ENCODE data around the gene EDN2.

The EDN2 gene

GRCh38 chr1:41461790-41462679 is 22.4 kb downstream of the EDN2 start:
- no peak for DNase-seq

GRCh38 chr1:41456847-41457540 is 27.5 kb downstream of the EDN2 start:
- DNase-seq = no peak

GRCh38 chr1:41455479-41456332 is 28.8 kb downstream of the EDN2 start:
- DNase-seq = peak; percentile 47

- DNase-seq = no peak
Observed at GRCh38 chr1:41454406-41454805, 30.1 kb downstream of the EDN2 start.

GRCh38 chr1:41452704-41453290 is 31.7 kb downstream of the EDN2 start:
- DNase-seq = no peak

GRCh38 chr1:41450747-41451285 is 33.7 kb downstream of the EDN2 start:
- no peak for DNase-seq

- DNase-seq = no peak
Observed at GRCh38 chr1:41449326-41449921, 35.1 kb downstream of the EDN2 start.

GRCh38 chr1:41448821-41449220 is 35.7 kb downstream of the EDN2 start:
- no peak for DNase-seq

- peak; percentile 63 for DNase-seq
Observed at GRCh38 chr1:41447995-41448770, 36.3 kb downstream of the EDN2 start.

GRCh38 chr1:41446851-41447610 is 37.5 kb downstream of the EDN2 start:
- DNase-seq = no peak

- no peak for DNase-seq
Observed at GRCh38 chr1:41444785-41445184, 39.7 kb downstream of the EDN2 start.

- DNase-seq = no peak
Observed at GRCh38 chr1:41444246-41444645, 40.2 kb downstream of the EDN2 start.

GRCh38 chr1:41442697-41443251 is 41.7 kb downstream of the EDN2 start:
- DNase-seq = peak; percentile 39

GRCh38 chr1:41440321-41441085 is 44.0 kb downstream of the EDN2 start:
- no peak for DNase-seq

GRCh38 chr1:41439234-41439633 is 45.2 kb downstream of the EDN2 start:
- no peak for DNase-seq

- DNase-seq = no peak
Observed at GRCh38 chr1:41438711-41439110, 45.8 kb downstream of the EDN2 start.

GRCh38 chr1:41437011-41437355 is 47.5 kb downstream of the EDN2 start:
- no peak for DNase-seq

- no peak for DNase-seq
Observed at GRCh38 chr1:41436281-41437010, 48.0 kb downstream of the EDN2 start.

Data from amniotic stem cell (primary cell).